ENCODE data around the gene APOO. TPM values are rescaled to one million over a fixed set of nuclear protein-coding genes. Genes with fewer than 3 reads are reported as not detected.

Gene APOO
- total and polyA plus RNA-seq, 2 experiments from 2014 or later: 32.8 to 72.4 TPM

DNA sequence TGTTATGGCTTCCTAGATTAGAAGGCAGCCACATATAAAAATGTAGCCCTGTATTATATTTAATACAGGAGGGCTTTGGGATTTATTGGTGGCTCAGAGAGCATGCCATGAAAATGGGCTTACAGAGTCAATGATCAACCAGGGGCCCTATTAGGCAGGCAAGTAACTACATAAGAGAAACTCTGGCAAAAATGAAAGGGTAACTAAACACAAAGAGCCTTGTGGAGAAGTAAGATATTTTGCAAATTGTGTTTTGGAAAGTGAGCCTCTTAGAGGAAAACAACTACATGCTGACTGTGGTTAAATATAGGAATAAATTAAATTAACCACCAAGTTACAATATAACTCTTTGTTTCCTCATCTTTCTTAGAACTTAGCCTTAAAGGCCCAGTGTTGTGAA lies 119.2 kb downstream of the APOO start:
- H3K9me3 Mint-ChIP-seq: no peaks in the 10 kb centered on the region
- Histone ChIP-seq H3K36me3 (ENCODE audit: insufficient read depth) (no peaks in the 10 kb centered on the region), H4K20me1 (replicated peaks; ENCODE audit: insufficient read depth) (no peaks in the 10 kb centered on the region), H3K4me1 (ENCODE audit: insufficient read depth) (no peaks in the 10 kb centered on the region), H3K27ac (ENCODE audit: low read depth) (no peak overlapping the region), H2AFZ (no peak overlapping the region), H3K9me2 (ENCODE audit: insufficient read depth) (no peaks in the 10 kb centered on the region), H3K4me2 (no peak overlapping the region), H3K4me3 (no peak overlapping the region), H3K27me3 (ENCODE audit: insufficient read depth) (no peaks in the 10 kb centered on the region), H3K79me2 (replicated peaks; ENCODE audit: insufficient read depth) (peaks cover 4% of the 10 kb centered on the region; the same call in 1 of the 2 replicates), H3F3A (replicated peaks; ENCODE audit: low read depth) (no peaks in the 10 kb centered on the region)
- ATAC-seq (no peak), DNase-seq (ENCODE audit: low spot score) (no peak)
- peaks cover 8% of the 10 kb centered on the region; the same call in 2 of the 3 replicates for H3K36me3 Mint-ChIP-seq (ENCODE audit: low read depth)
- H3K27ac Mint-ChIP-seq: no peak overlapping the region
- TF ChIP-seq, protein P1, sequence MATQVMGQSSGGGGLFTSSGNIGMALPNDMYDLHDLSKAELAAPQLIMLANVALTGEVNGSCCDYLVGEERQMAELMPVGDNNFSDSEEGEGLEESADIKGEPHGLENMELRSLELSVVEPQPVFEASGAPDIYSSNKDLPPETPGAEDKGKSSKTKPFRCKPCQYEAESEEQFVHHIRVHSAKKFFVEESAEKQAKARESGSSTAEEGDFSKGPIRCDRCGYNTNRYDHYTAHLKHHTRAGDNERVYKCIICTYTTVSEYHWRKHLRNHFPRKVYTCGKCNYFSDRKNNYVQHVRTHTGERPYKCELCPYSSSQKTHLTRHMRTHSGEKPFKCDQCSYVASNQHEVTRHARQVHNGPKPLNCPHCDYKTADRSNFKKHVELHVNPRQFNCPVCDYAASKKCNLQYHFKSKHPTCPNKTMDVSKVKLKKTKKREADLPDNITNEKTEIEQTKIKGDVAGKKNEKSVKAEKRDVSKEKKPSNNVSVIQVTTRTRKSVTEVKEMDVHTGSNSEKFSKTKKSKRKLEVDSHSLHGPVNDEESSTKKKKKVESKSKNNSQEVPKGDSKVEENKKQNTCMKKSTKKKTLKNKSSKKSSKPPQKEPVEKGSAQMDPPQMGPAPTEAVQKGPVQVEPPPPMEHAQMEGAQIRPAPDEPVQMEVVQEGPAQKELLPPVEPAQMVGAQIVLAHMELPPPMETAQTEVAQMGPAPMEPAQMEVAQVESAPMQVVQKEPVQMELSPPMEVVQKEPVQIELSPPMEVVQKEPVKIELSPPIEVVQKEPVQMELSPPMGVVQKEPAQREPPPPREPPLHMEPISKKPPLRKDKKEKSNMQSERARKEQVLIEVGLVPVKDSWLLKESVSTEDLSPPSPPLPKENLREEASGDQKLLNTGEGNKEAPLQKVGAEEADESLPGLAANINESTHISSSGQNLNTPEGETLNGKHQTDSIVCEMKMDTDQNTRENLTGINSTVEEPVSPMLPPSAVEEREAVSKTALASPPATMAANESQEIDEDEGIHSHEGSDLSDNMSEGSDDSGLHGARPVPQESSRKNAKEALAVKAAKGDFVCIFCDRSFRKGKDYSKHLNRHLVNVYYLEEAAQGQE (IDR thresholded peaks at IDR 0.05; ENCODE audit: unreplicated experiment): no peak
- TF ChIP-seq POLR2AphosphoS5 (IDR thresholded peaks at IDR 0.05; ENCODE audit: low read depth): no peak
- TF ChIP-seq STAT1 (IDR thresholded peaks at IDR 0.05; ENCODE audit: unreplicated experiment): no peak
- no peak for TF ChIP-seq JUNB (IDR thresholded peaks at IDR 0.05; ENCODE audit: unreplicated experiment)
- no peak for TF ChIP-seq EZH2phosphoT487 (IDR thresholded peaks at IDR 0.05; ENCODE audit: unreplicated experiment)
- TF ChIP-seq ZNF114 (CRISPR knock-in tag; IDR thresholded peaks at IDR 0.05): no peak
- TF ChIP-seq ZNF331 (CRISPR knock-in tag; IDR thresholded peaks at IDR 0.05; ENCODE audit: low read depth): no peak
- TF ChIP-seq, protein P2, sequence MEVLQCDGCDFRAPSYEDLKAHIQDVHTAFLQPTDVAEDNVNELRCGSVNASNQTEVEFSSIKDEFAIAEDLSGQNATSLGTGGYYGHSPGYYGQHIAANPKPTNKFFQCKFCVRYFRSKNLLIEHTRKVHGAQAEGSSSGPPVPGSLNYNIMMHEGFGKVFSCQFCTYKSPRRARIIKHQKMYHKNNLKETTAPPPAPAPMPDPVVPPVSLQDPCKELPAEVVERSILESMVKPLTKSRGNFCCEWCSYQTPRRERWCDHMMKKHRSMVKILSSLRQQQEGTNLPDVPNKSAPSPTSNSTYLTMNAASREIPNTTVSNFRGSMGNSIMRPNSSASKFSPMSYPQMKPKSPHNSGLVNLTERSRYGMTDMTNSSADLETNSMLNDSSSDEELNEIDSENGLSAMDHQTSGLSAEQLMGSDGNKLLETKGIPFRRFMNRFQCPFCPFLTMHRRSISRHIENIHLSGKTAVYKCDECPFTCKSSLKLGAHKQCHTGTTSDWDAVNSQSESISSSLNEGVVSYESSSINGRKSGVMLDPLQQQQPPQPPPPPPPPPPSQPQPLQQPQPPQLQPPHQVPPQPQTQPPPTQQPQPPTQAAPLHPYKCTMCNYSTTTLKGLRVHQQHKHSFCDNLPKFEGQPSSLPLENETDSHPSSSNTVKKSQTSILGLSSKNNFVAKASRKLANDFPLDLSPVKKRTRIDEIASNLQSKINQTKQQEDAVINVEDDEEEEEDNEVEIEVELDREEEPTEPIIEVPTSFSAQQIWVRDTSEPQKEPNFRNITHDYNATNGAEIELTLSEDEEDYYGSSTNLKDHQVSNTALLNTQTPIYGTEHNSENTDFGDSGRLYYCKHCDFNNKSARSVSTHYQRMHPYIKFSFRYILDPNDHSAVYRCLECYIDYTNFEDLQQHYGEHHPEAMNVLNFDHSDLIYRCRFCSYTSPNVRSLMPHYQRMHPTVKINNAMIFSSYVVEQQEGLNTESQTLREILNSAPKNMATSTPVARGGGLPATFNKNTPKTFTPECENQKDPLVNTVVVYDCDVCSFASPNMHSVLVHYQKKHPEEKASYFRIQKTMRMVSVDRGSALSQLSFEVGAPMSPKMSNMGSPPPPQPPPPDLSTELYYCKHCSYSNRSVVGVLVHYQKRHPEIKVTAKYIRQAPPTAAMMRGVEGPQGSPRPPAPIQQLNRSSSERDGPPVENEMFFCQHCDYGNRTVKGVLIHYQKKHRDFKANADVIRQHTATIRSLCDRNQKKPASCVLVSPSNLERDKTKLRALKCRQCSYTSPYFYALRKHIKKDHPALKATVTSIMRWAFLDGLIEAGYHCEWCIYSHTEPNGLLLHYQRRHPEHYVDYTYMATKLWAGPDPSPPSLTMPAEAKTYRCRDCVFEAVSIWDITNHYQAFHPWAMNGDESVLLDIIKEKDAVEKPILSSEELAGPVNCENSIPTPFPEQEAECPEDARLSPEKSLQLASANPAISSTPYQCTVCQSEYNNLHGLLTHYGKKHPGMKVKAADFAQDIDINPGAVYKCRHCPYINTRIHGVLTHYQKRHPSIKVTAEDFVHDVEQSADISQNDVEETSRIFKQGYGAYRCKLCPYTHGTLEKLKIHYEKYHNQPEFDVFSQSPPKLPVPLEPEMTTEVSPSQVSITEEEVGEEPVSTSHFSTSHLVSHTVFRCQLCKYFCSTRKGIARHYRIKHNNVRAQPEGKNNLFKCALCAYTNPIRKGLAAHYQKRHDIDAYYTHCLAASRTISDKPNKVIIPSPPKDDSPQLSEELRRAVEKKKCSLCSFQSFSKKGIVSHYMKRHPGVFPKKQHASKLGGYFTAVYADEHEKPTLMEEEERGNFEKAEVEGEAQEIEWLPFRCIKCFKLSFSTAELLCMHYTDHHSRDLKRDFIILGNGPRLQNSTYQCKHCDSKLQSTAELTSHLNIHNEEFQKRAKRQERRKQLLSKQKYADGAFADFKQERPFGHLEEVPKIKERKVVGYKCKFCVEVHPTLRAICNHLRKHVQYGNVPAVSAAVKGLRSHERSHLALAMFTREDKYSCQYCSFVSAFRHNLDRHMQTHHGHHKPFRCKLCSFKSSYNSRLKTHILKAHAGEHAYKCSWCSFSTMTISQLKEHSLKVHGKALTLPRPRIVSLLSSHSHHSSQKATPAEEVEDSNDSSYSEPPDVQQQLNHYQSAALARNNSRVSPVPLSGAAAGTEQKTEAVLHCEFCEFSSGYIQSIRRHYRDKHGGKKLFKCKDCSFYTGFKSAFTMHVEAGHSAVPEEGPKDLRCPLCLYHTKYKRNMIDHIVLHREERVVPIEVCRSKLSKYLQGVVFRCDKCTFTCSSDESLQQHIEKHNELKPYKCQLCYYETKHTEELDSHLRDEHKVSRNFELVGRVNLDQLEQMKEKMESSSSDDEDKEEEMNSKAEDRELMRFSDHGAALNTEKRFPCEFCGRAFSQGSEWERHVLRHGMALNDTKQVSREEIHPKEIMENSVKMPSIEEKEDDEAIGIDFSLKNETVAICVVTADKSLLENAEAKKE (CRISPR knock-in tag; IDR thresholded peaks at IDR 0.05): no peak
- TF ChIP-seq, protein P3, sequence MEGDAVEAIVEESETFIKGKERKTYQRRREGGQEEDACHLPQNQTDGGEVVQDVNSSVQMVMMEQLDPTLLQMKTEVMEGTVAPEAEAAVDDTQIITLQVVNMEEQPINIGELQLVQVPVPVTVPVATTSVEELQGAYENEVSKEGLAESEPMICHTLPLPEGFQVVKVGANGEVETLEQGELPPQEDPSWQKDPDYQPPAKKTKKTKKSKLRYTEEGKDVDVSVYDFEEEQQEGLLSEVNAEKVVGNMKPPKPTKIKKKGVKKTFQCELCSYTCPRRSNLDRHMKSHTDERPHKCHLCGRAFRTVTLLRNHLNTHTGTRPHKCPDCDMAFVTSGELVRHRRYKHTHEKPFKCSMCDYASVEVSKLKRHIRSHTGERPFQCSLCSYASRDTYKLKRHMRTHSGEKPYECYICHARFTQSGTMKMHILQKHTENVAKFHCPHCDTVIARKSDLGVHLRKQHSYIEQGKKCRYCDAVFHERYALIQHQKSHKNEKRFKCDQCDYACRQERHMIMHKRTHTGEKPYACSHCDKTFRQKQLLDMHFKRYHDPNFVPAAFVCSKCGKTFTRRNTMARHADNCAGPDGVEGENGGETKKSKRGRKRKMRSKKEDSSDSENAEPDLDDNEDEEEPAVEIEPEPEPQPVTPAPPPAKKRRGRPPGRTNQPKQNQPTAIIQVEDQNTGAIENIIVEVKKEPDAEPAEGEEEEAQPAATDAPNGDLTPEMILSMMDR (conservative IDR thresholded peaks at IDR 0.05; ENCODE audit: low read depth in 2 of 2): no peak
- TF ChIP-seq NANOG (IDR thresholded peaks at IDR 0.05; ENCODE audit: borderline replicate concordance): no peak
- TF ChIP-seq, protein P4, sequence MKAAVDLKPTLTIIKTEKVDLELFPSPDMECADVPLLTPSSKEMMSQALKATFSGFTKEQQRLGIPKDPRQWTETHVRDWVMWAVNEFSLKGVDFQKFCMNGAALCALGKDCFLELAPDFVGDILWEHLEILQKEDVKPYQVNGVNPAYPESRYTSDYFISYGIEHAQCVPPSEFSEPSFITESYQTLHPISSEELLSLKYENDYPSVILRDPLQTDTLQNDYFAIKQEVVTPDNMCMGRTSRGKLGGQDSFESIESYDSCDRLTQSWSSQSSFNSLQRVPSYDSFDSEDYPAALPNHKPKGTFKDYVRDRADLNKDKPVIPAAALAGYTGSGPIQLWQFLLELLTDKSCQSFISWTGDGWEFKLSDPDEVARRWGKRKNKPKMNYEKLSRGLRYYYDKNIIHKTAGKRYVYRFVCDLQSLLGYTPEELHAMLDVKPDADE (IDR thresholded peaks at IDR 0.05): no peak
- no peak for TF ChIP-seq EZH2 (IDR thresholded peaks at IDR 0.05; ENCODE audit: low read depth, unreplicated experiment)
- TF ChIP-seq CREB1 (CRISPR knock-in tag; IDR thresholded peaks at IDR 0.05; ENCODE audit: low read depth): no peak
- H3K27me3 Mint-ChIP-seq (ENCODE audit: insufficient read depth, low read depth, poor library complexity): no peaks in the 10 kb centered on the region
- H3K4me1 Mint-ChIP-seq: peaks cover 11% of the 10 kb centered on the region
- H3K4me3 Mint-ChIP-seq: no peak overlapping the region
